Measurements from ENCODE around the gene CARD9. TPM values are rescaled to one million over a fixed set of nuclear protein-coding genes. Genes with fewer than 3 reads are reported as not detected.

Gene CARD9
- total RNA-seq, 1 donor from 2014 or later = 1.4 TPM

- ATAC-seq = no peak
- DNase-seq (ENCODE audit: missing footprints) = no peak
Measured at GRCh38 chr9:136389396-136389795, 15.9 kb upstream of the CARD9 start.

GRCh38 chr9:136387217-136387616 lies 13.7 kb upstream of the CARD9 start:
- no peak for ATAC-seq
- intact Hi-C loops (cut with DNase I) = no loop called here
- DNase-seq (ENCODE audit: missing footprints) = no peak

More at GRCh38 chr9:136389396-136389795, 15.9 kb upstream of the CARD9 start:
- intact Hi-C loops (cut with DNase I) = no loop called here

GRCh38 chr9:136386018-136386417 lies 12.5 kb upstream of the CARD9 start:
- DNase-seq (ENCODE audit: missing footprints) = no peak
- no peak for ATAC-seq
- intact Hi-C loops (cut with DNase I) = no loop called here

- ATAC-seq = no peak
- intact Hi-C loops (cut with DNase I) = no loop called here
- DNase-seq (ENCODE audit: missing footprints) = no peak
Measured at GRCh38 chr9:136385015-136385414, 11.5 kb upstream of the CARD9 start.

- intact Hi-C loops (cut with DNase I) = no loop called here
- no peak for ATAC-seq
- DNase-seq (ENCODE audit: missing footprints) = no peak
Measured at GRCh38 chr9:136383436-136383835, 10.0 kb upstream of the CARD9 start.

GRCh38 chr9:136381966-136382513 lies 8.6 kb upstream of the CARD9 start:
- ATAC-seq = no peak
- DNase-seq (ENCODE audit: missing footprints) = no peak
- intact Hi-C loops (cut with DNase I) = no loop called here

- ATAC-seq (peak; percentile 66), DNase-seq (ENCODE audit: missing footprints) (no peak)
- intact Hi-C loops (cut with DNase I) = no loop called here
Measured at GRCh38 chr9:136381311-136381710, 7.8 kb upstream of the CARD9 start.

- DNase-seq (ENCODE audit: missing footprints) = no peak
- ATAC-seq = no peak
- intact Hi-C loops (cut with DNase I) = no loop called here
Measured at GRCh38 chr9:136380381-136380780, 6.9 kb upstream of the CARD9 start.

GRCh38 chr9:136379891-136380290 lies 6.4 kb upstream of the CARD9 start:
- ATAC-seq (no peak), DNase-seq (ENCODE audit: missing footprints) (no peak)
- intact Hi-C loops (cut with DNase I) = no loop called here

- ATAC-seq (no peak), DNase-seq (ENCODE audit: missing footprints) (no peak)
- intact Hi-C loops (cut with DNase I) = no loop called here
Measured at GRCh38 chr9:136379401-136379800, 5.9 kb upstream of the CARD9 start.

GRCh38 chr9:136379003-136379287 lies 5.5 kb upstream of the CARD9 start:
- ATAC-seq (no peak), DNase-seq (ENCODE audit: missing footprints) (no peak)
- intact Hi-C loops (cut with DNase I) = no loop called here

GRCh38 chr9:136378170-136379002 lies 4.9 kb upstream of the CARD9 start:
- no peak for ATAC-seq

GRCh38 chr9:136377341-136378169 lies 4.1 kb upstream of the CARD9 start:
- no peak for ATAC-seq
- DNase-seq (ENCODE audit: missing footprints) = no peak
- intact Hi-C loops (cut with DNase I) = no loop called here

More at GRCh38 chr9:136378170-136379002, 4.9 kb upstream of the CARD9 start:
- DNase-seq (ENCODE audit: missing footprints) = peak; percentile 65
- intact Hi-C loops (cut with DNase I) = no loop called here

GRCh38 chr9:136376457-136376856 lies 3.0 kb upstream of the CARD9 start:
- no peak for DNase-seq (ENCODE audit: missing footprints)
- intact Hi-C loops (cut with DNase I) = no loop called here
- ATAC-seq = no peak

GRCh38 chr9:136375096-136375495 lies 1.6 kb upstream of the CARD9 start:
- ATAC-seq (no peak), DNase-seq (ENCODE audit: missing footprints) (no peak)
- intact Hi-C loops (cut with DNase I) = no loop called here

- DNase-seq (ENCODE audit: missing footprints) (no peak), ATAC-seq (no peak)
- intact Hi-C loops (cut with DNase I) = no loop called here
Measured at GRCh38 chr9:136374183-136374575, 710 bp upstream of the CARD9 start.

- peak; percentile 88 for DNase-seq (ENCODE audit: missing footprints)
- intact Hi-C loops (cut with DNase I) = no loop called here
- ATAC-seq = peak; percentile 55
Measured at GRCh38 chr9:136372561-136373299, 739 bp downstream of the CARD9 start.

- DNase-seq (ENCODE audit: missing footprints) (no peak), ATAC-seq (no peak)
- intact Hi-C loops (cut with DNase I) = no loop called here
Measured at GRCh38 chr9:136372006-136372405, 1.5 kb downstream of the CARD9 start.

- no peak for DNase-seq (ENCODE audit: missing footprints)
- no peak for ATAC-seq
- intact Hi-C loops (cut with DNase I) = no loop called here
Measured at GRCh38 chr9:136371533-136371880, 2.0 kb downstream of the CARD9 start.

Data from Right ventricle myocardium inferior (tissue), 1 donor.